HUDEP-2 (cell line): Measurements from ENCODE around the gene FANCE.

Experiments used
- DNase-seq, 76 experiments: peaks; one replicate each; lab custom pipeline; 2025; ENCODE audit not compliant: unreplicated experiment in 76 of 76; lab: John Stamatoyannopoulos, UW

FANCE gene, protein sequence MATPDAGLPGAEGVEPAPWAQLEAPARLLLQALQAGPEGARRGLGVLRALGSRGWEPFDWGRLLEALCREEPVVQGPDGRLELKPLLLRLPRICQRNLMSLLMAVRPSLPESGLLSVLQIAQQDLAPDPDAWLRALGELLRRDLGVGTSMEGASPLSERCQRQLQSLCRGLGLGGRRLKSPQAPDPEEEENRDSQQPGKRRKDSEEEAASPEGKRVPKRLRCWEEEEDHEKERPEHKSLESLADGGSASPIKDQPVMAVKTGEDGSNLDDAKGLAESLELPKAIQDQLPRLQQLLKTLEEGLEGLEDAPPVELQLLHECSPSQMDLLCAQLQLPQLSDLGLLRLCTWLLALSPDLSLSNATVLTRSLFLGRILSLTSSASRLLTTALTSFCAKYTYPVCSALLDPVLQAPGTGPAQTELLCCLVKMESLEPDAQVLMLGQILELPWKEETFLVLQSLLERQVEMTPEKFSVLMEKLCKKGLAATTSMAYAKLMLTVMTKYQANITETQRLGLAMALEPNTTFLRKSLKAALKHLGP

GRCh38 chr6:35452183-35453090 lies at the start of gene FANCE:
TSS of gene FANCE (plus strand) at chr6:35452338. CDS start at chr6:35452546, 208 bp downstream.
- peak in 75 of 76 experiments; percentile 44 to 100 (median 96) for DNase-seq

GRCh38 chr6:35402856-35403191 lies 49.3 kb upstream of the FANCE start:
- DNase-seq = no peak

- no peak for DNase-seq
Measured at GRCh38 chr6:35403544-35404442, 48.3 kb upstream of the FANCE start.

GRCh38 chr6:35406711-35407485 lies 45.2 kb upstream of the FANCE start:
- no peak for DNase-seq

DNA sequence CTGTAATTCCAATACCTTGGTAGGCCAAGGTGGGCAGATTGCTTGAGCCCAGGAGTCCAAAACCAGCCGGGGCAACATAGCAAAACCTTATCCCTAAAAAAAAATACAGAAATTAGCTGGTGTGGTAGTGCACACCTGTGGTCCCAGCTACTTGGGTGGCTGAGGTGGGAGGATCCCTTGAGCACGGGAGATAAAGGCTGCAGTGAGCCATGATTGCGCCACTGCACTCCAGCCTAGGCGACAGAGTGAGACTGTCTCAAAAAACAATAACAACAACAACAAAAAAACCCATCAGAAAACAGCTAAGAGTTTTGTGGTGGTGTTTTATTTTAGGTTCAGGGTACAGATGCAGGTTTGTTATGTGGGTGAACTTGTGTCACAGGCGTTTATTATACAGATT lies 42.9 kb upstream of the FANCE start:
- DNase-seq = no peak

DNA sequence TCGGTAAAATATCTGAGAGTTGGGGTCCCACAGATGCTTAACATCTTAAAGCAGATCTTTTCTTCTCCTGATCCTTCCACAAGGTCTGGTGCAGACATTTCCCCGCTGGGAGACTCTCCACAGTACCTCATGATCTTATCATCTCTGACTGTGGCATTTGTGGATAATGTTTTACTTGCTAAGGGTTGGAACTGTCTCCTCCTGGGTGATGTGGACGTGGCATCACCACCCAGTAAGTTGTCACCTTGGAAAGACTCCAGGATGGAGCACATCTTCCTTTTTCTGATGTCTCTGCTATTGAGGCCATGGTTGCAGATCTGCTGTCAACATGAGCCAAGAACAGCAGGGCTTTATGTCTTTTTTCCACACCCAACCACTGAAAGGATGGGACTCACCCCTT lies 42.0 kb upstream of the FANCE start:
- no peak for DNase-seq

DNA sequence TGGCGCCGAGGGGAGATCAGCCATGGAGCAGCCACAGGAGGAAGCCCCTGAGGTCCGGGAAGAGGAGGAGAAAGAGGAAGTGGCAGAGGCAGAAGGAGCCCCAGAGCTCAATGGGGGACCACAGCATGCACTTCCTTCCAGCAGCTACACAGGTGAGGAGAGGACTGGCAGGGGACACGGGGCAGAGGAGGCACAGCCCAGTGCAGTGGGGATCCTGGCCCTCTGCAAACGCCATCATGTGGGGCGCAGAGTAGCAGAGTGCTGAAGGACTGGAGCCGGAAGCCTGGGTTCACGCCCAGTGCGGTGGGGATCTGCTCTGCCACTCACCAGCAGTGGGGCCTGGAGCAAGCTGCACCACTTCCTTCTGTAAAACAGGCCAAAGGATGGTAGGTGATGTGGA lies 41.1 kb upstream of the FANCE start:
- DNase-seq = no peak

DNA sequence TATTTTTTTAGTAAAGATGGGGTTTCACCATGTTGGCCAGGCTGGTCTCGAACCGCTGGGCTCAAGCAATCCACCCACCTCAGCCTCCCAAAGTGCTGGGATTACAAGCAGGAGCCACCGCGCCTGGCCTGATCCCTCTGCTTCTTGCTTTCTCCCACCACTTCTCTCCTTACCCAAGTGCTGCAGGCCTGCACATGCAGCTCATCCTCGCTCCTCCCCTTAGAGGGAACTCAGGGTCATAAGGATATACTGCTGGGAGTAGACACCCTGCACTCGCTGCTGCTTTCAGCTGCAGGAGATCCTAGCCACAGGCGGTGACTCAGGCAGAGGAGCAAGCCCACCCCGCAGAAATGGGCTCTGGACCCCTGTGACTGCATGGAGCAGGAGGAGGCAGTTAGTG lies 40.0 kb upstream of the FANCE start:
- DNase-seq = no peak

DNA sequence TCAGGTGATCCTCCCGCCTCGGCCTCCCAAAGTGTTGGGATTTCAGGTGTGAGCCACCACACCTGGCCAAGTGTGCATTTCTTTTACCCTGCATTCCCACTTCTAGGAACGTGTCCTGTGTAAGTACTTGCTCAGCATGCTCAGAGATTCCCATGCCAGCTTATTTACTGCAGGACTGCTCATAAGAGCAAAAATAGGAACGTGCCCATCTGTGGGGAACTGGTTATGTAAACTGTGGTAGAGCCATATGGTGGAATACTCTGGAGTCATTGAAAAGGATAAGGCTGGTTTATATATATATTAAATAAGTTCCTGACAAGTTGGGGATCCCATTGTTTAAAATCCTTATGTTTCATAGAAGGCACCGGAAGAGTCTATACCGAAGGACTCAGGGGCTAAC lies 38.2 kb upstream of the FANCE start:
- no peak for DNase-seq

DNA sequence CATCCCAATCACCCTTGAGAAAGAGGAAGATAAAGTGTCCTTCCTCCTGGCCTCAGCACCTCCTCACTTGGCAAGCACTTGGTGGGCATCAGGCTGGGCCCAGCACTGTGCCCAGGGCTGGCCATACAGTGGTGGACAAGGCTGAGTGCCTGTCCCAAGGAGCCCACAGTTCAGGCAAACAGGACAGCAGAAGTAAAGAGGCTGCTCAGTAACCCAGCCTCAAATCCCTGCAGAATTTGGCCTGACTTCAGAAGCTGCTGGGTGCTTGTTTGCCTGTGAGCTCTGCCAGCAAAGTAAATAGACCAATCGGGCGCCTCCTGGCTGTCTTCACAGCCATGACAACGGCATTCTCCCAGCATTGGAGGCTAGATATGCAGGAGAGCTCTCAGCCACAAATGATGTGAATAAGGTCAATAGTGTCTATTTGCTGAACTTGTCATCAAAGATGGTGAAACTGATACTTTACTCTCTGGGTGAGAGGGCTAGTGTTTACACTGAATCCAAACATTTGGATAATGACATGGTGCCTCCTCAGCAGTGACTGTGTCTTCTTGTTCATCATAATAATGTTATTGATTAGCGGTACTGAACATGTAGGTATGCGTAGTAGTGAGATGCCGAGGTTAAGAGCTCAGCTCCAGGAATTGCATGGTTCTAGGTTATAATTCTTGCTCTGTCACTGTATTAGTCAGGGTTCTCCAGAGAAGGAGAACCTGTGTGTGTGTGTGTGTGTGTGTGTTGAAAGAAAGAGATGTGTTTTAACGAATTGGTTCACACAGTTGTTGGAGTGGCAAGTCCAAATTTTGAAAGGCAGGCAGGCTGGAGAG lies 36.9 kb upstream of the FANCE start:
- DNase-seq = peak in 62 of 76 experiments; percentile 9 to 80 (median 42)

GRCh38 chr6:35417979-35418661 lies 34.0 kb upstream of the FANCE start:
- no peak for DNase-seq

GRCh38 chr6:35419417-35419816 lies 32.7 kb upstream of the FANCE start:
- DNase-seq = no peak

DNA sequence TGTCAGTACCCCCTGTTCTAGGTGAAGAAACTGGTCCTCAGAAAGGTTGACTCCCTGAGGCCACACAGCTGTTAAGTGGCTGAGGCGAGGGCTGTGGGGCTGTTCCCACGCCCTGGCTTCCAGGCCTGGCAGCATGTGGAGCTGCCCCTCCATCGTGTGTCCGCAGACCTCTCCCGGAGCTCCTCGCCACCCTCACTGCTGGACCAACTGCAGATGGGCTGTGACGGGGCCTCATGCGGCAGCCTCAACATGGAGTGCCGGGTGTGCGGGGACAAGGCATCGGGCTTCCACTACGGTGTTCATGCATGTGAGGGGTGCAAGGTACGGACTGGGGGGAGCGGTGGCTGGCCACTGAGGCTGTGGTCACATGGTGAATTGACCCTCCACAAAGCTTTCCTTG lies 32.2 kb upstream of the FANCE start:
- no peak for DNase-seq

DNA sequence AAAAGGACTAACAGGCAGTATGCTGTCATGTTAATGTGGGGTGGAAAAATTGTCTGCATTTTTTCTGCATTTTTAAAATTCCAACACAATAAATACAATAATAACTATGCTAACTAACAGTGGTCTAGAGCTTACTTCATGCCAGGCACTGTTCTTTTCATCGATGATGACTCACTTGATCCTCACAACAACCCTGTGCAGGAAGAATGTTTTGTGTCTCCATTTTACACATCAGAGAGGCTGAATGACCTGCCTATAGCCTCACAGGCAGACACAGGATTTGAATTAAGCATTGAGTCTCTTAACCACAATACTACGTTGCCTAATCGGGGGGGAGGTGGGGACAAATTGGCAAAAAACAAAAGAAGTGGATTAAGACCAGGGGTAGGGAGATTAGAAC lies 26.9 kb upstream of the FANCE start:
- no peak for DNase-seq

GRCh38 chr6:35426074-35426473 lies 26.1 kb upstream of the FANCE start:
- no peak for DNase-seq

DNA sequence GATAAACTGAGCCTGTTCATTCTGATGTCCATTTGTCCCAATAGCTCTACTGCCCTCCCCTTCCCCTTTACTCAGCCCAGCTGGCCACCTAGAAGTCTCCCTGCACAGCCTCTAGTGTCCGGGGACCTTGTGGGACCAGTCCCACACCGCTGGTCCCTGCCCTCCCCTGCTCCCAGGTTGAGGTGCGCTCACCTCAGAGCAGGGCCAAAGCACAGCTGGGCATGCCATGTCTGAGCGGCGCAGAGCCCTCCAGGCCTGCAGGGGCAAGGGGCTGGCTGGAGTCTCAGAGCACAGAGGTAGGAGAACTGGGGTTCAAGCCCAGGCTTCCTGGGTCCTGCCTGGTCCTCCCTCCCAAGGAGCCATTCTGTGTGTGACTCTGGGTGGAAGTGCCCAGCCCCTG lies 24.7 kb upstream of the FANCE start:
- no peak for DNase-seq

DNA sequence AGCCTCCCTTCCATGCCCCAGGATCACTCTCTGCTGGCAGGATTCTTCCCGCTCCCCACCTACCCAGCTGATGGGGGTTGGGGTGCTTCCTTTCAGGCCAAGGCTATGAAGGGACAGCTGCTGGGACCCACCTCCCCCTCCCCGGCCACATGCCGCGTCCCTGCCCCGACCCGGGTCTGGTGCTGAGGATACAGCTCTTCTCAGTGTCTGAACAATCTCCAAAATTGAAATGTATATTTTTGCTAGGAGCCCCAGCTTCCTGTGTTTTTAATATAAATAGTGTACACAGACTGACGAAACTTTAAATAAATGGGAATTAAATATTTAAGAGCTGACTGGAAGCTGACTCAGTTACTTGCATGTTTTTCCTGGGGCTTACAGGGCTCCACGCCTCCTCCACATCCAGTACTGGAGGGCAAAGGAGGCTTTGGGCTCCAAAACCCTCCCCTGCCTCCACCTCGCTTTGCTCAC lies 24.3 kb upstream of the FANCE start:
- DNase-seq = no peak

GRCh38 chr6:35428421-35429149 lies 23.6 kb upstream of the FANCE start:
- DNase-seq = no peak
